HG02981 (cell line): ENCODE results near the gene ROBO4.

Experiments
- ATAC-seq: cut with Tn5 transposase; IDR thresholded peaks from one replicate; pipeline ENCODE4 v1.9.1; 2021; ENCODE audit warnings: mild to moderate bottlenecking, moderate library complexity; ENCODE audit not compliant: unreplicated experiment

The ROBO4 gene

DNA sequence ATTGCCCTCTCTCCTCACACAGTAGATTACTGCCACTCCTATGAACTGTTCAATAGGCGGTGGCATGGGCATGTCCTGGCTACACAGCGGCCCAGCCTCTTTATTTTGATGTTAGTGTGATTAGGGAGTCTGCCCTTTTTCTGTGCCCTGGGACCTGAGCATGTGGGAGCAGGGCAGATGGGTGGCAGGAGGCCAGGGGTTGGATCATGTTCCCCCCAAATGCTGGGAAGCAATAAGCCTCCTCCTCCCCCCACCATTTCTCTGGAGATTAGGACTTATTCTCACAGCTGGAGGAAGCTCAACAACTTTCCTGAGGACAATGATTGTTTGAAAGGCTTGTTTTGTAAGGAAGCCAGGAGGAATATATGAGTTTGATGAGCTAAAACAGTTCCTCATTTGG lies 22.2 kb upstream of the ROBO4 start:
- ATAC-seq: no peak

DNA sequence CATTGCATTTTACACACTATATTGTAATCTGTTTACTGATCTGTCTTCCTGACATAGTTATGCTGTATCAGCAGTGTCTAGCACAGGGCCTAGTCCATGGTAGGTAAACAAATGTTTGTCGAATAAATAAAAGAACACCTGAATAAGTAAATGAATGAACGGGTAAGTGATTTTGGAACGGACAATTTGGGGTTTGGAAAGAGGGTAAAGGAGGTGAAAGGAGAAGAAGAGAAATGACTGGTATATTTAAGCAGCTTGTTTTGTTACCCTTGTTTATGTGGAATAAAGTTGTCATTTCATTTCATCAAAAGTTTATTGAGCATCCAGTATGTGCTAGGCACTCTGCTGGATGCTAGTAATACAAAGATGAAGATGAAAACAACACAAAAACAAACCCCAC lies 21.3 kb upstream of the ROBO4 start, which contains the start of gene HEPN1:
Gene HEPN1 (plus strand): TSS at position 301 of the 400 bp plus-strand sequence.
- ATAC-seq: no peak

DNA sequence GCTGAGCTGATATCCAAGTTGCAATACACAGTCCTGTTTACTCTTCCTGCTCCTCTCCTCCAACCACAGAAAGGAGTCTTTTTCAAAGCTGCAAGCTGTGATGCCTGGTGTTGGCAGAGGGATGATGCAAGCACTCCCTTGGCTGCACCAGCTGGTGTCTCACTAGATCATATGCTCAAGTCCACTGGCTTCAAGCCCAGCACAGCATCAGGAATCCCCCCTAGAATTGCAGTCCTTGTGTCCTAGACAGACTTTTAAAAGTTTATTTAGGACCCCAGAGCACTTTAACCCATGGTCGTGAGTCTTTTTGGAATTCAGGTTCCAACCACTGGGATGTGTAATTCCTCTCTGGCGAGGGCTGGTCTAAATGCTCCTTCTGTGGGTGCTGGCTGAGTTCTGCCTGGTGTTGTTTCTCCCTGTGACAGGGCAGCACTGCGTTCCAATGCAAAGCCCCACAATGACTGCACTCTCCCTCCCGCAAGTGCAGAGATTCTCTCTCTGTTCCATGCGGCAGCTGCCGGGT lies 19.5 kb upstream of the ROBO4 start:
- no peak for ATAC-seq

DNA sequence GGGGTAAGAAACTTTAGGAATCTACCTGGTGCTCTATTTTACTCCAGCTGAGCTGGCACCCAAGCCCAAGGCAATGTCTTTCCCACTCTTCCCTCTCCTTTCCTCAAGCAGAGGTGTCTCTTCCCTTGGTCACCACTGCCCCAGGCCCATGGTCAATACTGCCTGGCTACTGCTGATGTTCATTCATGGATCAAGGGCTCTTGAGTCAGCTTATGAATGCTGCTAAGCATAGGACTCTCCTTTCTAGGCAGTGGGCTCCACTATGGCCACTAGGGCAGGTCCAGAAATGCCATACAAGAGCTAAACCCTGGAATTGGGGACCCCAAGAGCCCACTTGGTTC lies 18.7 kb upstream of the ROBO4 start:
- no peak for ATAC-seq

DNA sequence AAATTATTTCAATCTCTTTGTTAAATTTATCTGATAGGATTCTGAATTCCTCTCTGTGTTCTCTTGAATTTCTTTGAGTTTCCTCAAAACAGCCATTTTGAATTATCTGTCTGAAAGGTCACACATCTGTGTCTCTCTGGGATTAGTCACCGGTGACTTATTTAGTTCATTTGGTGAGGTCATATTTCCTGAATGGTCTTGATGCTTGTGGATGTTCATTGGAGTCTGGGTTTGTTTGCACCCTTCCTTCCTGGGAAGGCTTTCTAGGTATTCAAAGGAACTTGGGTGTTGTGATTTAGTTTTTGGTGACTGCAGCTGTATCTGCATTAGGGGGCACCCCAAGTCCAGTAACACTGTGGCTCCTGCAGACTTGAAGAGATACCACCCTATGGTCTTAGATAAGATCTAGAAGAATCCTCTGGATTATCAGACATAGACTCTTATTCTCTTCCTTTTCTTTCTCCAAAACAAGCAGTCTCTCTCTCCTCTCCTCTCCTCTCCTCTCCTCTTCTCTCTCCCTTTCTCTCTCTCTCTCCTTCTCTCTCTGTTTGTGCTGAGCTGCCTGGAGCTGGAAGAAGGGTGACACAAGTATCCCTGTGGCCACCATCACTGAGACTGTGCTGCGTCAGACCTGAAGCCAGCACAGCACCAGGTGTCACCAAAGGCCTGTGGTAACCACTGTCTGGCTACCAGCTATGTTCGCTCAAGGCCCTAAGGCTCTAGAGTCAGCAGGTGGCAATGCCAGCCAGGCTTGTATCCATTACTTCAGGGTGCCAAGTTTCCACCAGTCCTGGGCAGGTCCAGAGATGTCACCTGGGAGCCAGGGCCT lies 18.1 kb upstream of the ROBO4 start:
- no peak for ATAC-seq

DNA sequence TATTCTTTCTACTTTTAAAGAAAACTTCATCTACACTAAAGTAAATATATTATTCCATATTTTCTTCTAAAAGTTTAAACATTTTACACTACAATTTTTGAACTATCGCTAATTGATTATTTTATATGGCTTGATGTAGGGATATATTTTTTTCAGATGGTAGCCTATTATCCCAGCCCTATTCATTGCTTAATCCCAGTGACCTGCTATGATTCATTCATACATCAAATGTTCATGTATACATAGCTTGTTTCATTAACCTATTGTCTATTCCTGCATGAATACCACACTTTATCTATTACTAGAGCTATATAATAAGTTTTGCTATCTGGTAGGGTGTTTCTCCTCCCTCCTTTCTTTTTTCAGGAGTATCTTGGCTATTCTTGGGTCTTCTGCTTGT lies 5.0 kb upstream of the ROBO4 start:
- no peak for ATAC-seq

DNA sequence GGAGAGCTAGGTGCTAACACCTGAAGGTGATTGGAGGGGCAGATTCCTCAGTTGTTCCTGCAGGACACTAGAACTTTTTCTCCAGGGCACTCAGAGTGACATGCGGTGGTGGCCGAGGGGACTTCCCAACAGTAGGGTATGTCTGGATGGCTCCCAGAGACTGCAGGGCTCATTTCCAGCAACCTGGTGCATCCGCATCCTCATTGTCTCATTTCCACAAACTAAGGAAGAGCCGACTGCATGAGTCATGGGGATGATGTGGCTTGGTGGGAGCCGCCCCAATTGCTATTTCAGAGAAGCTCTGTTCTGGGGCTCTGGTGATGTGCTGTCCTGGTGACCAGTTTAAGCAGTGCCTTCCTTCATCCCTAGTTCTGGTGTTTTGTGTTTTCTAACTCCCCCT lies 2.8 kb upstream of the ROBO4 start:
- no peak for ATAC-seq

DNA sequence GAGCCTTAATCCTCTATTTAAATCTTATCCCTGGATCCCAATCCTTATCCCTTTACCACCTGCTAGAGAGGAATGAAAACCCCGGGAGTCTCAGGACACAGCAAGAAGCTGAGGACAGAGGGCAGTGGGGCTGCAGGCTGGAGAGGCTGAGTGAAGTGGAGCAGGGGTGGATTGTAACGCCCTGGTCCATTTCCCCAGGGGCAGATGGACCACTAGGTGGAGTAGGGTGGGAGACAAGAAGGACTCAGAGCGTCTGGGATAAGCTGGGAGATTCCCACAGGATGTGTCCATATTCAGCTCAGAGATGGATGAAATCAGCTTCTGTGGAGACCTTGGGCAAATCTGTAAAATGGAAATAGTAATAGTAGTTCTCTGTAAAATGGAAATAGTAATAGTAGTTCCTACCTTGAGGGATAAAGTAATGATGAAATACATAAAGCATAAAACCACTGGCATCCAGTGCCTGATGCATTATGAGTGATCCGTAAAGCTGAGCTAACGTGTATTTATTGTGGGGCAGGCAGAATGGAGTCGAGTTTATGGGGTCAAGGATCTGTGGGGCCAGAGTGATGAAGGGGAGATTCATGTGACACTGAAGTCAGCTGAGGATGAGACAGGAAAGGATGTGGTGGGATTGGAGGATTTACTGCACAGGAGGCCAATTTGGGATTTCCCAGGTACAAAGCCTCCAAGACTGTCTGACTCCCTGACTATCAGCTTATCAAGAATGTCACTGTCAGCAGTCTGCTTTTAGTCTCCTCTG lies 1.9 kb upstream of the ROBO4 start:
- ATAC-seq: no peak

DNA sequence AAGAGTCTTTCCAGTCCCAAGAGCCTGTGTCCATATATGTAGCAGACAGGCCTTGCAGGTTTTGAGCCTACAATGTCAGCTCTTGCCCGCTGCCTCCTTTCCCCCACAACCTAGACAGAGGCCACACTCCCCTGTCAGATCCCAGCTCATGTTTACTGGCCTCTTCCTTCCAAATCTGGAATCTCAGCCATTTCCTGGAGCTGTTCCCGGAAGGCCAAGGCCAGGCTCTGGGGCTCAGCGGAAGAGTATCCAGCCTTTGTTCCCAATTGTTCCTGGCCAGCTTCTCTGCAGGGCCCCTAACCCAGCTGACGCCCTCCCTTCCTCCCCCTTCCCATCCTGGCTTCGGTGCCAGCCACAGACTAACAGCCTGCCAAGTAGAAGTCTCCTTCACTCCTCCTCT lies 1.0 kb upstream of the ROBO4 start:
- ATAC-seq: no peak

DNA sequence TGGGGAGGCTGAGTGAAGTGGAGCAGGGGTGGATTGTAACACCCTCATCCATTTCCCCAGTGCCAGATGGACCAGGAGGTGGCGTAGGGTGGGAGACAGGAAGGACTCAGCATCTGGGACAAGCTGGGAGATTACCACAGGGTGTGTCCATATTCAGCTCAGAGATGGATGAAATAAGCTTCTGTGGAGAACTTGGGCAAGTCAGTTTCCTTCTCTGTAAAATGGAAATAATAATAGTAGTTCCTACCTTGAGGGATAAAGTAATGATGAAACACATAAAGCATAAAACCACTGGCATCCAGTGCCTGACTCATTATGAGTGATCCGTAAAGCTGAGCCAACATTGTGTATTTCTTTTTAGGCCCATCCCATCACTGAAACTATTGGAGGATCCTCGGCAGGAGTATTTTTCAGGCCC lies 607 bp upstream of the ROBO4 start:
- no peak for ATAC-seq

DNA sequence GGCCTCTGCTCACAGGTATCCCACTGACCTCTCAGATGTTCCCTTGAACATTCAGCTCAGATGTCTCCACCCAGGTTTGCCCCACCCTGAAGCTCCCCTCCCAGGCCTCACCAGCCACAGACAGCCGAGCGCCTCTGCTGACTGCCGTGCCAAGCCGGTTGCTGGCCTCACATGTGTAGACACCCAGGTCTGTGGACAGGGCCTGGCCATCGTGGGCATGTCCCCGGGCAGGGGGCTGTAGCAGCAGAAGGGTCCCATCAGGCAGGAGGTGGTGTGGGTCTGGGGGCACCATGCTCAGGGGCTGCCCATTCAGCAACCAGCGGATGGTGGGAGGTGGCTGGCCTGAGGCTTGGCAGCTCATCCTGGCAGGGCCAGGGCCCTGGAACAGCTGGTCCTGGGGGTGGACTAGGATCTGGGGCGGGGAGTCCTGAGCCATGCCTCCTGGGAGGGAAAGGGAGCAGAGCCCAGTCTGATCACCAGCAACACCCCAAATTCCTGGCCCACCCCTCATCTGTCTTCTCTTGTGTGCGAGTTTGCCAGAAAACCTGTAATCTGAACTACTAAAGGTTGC lies 759 bp downstream of the ROBO4 start:
- no peak for ATAC-seq

DNA sequence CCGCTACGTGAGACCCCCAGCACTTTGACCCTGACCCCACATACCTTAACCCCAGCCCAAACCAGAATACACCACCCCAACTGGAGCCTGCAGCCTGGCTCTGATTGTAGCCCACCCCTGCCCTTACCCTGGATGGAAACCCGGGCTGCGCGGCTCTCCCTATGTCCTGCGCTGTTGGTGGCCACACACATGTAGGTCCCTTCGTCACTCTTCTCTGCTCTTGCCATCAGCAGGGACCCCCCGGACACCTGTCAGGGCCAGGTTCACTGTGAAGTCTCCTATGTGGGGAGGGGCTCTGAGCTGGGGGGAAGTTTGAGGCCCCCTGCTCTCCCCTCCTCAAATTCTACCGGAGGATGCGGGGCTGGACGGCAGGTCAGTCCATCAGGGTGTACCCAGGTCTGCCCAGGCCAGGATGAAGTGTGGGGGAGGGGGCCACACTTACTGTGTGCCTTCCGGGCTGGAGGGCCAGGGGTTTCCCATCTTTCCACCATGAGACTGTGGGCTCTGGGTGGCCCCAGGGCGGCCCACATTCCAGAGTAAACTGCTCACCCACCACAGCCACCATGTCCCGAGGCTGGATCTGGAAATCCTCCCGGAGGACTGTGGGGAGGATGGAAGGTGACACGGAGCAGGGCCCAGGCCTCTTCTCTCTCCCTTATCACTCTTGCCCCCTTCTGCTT lies 1.5 kb downstream of the ROBO4 start:
- no peak for ATAC-seq

DNA sequence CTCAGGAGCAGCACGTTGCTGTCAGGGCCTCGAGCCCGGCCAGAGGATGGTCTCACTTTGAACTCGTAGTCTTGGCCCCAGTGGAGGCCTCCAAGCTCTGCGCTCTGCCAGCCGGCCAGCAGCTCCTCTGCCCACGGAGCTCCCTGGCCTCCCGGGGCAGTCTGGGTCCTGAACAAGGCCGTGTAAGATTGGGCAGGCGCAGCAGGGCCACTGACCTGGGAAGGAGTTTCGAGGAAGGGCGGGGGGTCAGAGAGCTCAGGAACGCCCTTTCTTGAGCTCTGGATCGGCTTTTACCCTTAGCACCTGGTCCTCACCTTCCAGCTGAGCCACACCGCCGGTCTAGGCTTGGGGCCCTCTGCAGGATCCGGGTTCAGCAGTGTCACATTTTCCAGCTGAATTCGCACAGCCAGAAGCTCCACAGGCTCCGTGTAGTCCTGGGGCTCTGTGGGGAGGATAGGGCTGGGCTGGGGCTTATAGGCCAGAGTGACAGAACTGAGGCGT lies 2.1 kb downstream of the ROBO4 start:
- no peak for ATAC-seq

DNA sequence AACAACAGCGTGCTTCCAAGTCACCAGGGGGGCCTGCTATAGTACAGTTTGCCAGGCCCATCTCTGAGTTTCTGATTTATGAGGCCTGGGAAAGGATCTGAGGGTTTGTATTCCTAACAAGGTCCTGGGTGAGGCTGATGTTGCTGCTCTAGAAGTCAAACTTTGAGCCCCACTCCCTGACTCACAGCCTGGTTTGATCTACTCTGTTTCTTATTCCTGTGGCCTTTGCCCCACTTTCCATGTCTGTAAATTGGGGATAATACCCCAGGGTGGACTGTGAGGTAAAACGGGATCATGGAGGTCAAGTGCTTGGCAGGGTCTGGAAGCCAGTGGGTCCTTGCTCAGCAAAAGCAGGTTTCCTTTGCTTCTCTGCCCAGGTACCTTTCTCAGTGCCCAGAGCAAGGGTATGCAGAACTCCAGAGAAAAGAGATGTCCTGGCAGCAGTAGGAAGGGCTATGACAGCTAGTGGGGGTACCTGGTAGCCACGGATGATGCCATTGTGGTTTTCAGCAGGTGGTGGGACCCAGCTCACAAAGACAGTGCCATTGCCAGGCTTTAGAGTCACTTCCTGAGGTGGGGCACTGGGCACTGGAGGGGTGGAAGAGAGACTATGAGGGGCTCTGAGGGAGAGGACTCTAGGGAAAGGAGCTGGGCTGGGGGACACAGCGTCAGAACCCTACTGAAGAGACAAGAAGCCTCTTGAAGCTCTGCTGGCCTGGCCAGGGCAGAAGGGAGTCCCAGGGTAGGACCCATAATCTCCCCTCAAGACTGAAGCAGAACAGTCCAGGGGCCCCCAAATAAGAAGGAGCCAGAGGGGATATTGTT lies 2.8 kb downstream of the ROBO4 start:
- ATAC-seq: no peak

DNA sequence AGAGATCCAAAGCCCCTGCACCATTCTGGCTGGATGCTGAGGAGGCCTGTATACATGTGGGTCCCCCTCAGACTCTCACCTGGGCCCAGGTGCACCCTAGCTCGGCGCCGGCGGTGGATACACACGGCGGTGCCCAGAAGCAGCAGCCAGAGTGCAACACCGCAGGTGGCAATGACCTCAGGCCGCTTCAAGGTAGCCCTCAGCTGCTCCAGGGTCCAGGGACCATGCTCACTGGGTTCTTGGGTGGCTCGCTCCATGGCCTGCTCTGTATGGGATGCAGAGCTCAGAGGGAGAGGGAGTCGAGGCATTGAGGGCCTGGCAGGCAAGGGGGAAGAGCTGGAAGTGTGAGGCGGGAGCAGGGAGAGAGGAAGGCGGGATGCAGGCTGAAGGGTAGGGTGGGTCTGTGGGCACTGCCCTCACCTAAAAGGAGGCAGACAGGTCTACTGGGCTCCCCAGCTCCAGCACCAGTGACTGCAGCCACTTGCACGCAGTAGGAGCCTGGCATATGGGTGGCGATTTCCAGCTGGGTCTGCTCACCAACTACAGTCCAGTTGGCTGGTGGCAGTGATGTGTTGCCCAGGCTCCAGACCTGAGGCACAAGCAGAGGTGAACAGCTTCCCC lies 3.8 kb downstream of the ROBO4 start:
- ATAC-seq: no peak

DNA sequence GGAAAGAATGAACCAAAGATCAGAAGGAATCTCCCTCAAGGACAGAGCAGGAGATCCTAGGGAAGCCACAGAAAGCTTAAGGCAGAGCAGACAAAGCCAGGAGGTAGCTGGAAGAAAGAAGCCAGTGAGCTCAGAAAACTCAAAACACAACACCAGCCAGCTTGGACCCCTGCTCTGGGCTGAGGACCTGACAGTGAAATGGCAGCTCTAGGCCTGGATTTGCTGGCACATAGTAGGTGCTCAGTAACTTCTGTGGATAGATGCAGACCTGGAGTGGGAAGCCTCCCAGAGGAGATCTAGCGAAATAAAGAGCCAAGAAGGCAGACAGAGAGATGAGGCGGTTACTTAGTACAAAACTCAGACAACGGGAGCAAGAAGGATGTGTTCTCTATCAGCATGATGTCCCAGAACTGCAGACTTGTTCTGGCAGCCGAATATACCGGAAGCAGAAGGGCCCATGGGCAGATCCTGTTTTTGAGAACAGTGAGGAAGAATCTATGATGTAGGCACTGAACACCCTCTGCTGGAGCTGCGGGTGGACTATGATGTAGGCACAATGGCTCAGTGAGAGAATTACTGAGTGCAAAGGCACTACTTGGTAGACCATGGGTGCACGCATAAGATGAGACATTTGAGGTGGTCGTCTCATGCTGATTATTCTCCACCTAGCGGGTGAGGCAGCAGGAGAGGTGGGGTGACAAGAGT lies 4.8 kb downstream of the ROBO4 start:
- ATAC-seq: no peak

DNA sequence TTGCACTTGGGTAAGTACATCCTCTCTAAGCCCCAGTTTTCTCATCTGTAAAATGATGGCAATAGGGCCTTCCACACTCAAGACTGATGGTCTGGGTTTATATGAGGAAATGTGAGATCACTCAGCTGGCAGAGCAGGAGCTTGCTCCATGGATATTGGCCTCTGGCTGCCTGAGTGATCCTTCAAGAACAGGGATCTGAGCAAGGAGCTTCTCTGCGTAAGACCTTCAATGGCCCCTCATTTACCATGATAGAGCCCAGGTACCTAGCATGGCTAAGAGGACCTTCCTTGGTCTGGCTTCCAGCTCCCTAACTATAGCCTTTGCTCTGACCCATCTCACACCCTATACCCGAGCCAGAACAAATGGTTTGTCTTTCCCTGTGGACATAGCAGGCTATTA lies 5.5 kb downstream of the ROBO4 start:
- no peak for ATAC-seq

DNA sequence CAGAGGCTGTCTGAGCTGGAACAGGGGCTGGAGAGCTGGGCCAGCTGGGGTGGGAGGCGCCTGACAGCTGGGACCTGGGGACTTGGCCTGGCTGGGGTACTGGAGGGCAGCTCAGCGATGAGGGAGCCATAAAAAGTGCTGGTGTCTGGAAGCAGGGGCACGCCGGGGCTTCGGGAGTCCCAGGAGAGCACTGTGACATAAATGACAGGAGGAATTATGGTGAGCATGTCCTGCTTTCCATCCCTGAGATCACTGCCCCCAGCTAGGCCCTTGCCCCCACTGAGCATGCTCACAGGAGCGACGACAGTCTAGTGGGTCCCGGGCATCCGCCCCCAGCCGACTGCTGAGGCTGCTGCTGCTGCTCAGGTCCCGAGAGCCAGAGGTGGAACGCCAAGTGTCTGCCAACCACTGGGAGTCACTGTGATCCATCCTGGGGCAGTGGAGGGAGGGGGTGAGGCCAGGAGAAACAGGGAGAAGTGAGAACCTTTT lies 6.2 kb downstream of the ROBO4 start:
- ATAC-seq: no peak
